Osteocyte (in vitro differentiated cells): ENCODE results near the gene MASP2. TPM values are rescaled to one million over a fixed set of nuclear protein-coding genes. Genes with fewer than 3 reads are reported as not detected.

Source experiments
- DNase-seq: peaks from one replicate; pipeline ENCODE4 v3.0.0; 2021; ENCODE audit warnings: mixed read lengths; ENCODE audit not compliant: unreplicated experiment; ENCODE audit errors: extremely low spot score
- H3K27ac Mint-ChIP-seq: one replicate; pipeline ENCODE4 v1.8.0; 2021; ENCODE audit warnings: mild to moderate bottlenecking, mixed read lengths; ENCODE audit not compliant: unreplicated experiment
- H3K27me3 Mint-ChIP-seq: one replicate; pipeline ENCODE4 v1.8.0; 2021; ENCODE audit warnings: mixed read lengths; ENCODE audit not compliant: unreplicated experiment
- H3K36me3 Mint-ChIP-seq: one replicate; pipeline ENCODE4 v1.8.0; 2021; ENCODE audit warnings: mixed read lengths; ENCODE audit not compliant: unreplicated experiment
- H3K4me1 Mint-ChIP-seq: one replicate; pipeline ENCODE4 v1.8.0; 2021; ENCODE audit warnings: mixed read lengths; ENCODE audit not compliant: unreplicated experiment
- H3K4me3 Mint-ChIP-seq: one replicate; pipeline ENCODE4 v1.8.0; 2021; ENCODE audit warnings: mild to moderate bottlenecking, moderate library complexity, mixed read lengths; ENCODE audit not compliant: unreplicated experiment
- H3K9me3 Mint-ChIP-seq: one replicate; pipeline ENCODE4 v1.8.0; 2021; ENCODE audit warnings: mixed read lengths; ENCODE audit not compliant: unreplicated experiment
- total RNA-seq: library from RNA; stranded (reverse); gene quantifications from 2 replicates; pipeline ENCODE4 v1.2.1, GENCODE V29; 2021
- TF ChIP-seq, protein P1 (sequence below): fragments of 200-600 bp; sonication (generic); IDR thresholded peaks from 2 replicates; pipeline ENCODE4 v1.5.0; 2021; ENCODE audit warnings: antibody characterized with exemption, mild to moderate bottlenecking, moderate library complexity

Gene MASP2
- total RNA-seq, 1 donor from 2014 or later, result not detected

GRCh38 chr1:11045428-11046269 is 1.4 kb downstream of the MASP2 start:
- Mint-ChIP-seq H3K9me3 (no peaks in the 10 kb centered on the region), H3K4me1 (no peaks in the 10 kb centered on the region), H3K27ac (no peak overlapping the region), H3K27me3 (no peaks in the 10 kb centered on the region), H3K36me3 (no peaks in the 10 kb centered on the region), H3K4me3 (no peak overlapping the region)
- TF ChIP-seq, protein P1, sequence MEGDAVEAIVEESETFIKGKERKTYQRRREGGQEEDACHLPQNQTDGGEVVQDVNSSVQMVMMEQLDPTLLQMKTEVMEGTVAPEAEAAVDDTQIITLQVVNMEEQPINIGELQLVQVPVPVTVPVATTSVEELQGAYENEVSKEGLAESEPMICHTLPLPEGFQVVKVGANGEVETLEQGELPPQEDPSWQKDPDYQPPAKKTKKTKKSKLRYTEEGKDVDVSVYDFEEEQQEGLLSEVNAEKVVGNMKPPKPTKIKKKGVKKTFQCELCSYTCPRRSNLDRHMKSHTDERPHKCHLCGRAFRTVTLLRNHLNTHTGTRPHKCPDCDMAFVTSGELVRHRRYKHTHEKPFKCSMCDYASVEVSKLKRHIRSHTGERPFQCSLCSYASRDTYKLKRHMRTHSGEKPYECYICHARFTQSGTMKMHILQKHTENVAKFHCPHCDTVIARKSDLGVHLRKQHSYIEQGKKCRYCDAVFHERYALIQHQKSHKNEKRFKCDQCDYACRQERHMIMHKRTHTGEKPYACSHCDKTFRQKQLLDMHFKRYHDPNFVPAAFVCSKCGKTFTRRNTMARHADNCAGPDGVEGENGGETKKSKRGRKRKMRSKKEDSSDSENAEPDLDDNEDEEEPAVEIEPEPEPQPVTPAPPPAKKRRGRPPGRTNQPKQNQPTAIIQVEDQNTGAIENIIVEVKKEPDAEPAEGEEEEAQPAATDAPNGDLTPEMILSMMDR, result no peak
- DNase-seq, result no peak

DNA sequence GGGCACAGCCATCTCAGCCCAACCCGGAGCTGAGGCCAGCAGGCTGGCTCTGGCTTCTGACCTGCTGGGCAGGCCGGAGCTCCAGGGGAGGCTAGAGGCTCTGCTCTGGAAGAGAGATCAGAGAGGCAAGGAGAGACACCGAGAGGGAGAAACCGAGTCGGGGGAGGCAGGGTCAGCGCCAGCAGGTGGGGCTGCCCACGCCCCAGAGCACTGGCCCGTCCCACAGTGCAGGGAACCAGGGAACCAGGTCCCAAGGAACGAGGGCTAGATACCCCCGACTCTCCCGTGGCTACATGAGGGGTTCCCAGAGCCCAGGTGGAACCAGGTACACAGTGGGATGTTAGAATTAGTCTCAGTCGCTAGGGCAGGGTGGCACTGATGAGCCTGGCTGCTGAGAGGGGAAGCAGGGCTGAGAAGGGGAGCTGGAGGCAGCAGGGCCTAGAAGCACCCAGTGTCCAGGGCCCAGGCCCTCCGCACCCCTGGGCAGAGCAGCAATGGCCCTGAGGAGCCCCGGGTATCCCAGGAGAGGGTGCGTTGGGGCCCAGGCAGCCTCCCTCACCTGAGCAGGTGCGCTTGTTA is 2.1 kb downstream of the MASP2 start:
- DNase-seq, result no peak
- no peaks in the 10 kb centered on the region for H3K9me3 Mint-ChIP-seq
- H3K4me1 Mint-ChIP-seq, result no peaks in the 10 kb centered on the region
- no peak overlapping the region for H3K4me3 Mint-ChIP-seq
- H3K27ac Mint-ChIP-seq, result no peak overlapping the region
- TF ChIP-seq, protein P1, result no peak
- no peaks in the 10 kb centered on the region for H3K27me3 Mint-ChIP-seq
- H3K36me3 Mint-ChIP-seq, result no peaks in the 10 kb centered on the region

- H3K27ac Mint-ChIP-seq, result no peak overlapping the region
- H3K9me3 Mint-ChIP-seq, result no peaks in the 10 kb centered on the region
- TF ChIP-seq, protein P1, result no peak
- H3K4me1 Mint-ChIP-seq, result no peaks in the 10 kb centered on the region
- no peak for DNase-seq
- no peaks in the 10 kb centered on the region for H3K27me3 Mint-ChIP-seq
- no peaks in the 10 kb centered on the region for H3K36me3 Mint-ChIP-seq
- no peak overlapping the region for H3K4me3 Mint-ChIP-seq
Measured at GRCh38 chr1:11044086-11044848, 2.8 kb downstream of the MASP2 start.

GRCh38 chr1:11042995-11043874 is 3.8 kb downstream of the MASP2 start:
- no peak overlapping the region for H3K27ac Mint-ChIP-seq
- H3K4me3 Mint-ChIP-seq, result no peak overlapping the region
- no peaks in the 10 kb centered on the region for H3K36me3 Mint-ChIP-seq
- H3K9me3 Mint-ChIP-seq, result no peaks in the 10 kb centered on the region
- no peaks in the 10 kb centered on the region for H3K27me3 Mint-ChIP-seq
- H3K4me1 Mint-ChIP-seq, result no peaks in the 10 kb centered on the region
- DNase-seq, result no peak
- TF ChIP-seq, protein P1, result no peak
